Gastrocnemius medialis (tissue), 4 donors: ENCODE results near the gene POLR3H.

ENCODE experiments used
- POLR2A ChIP-seq, 2 donors: fragments of 450-650 bp; IDR thresholded peaks; one replicate each; pipeline ENCODE4 v1.6.1; 2017; ENCODE audit warnings: antibody characterized with exemption in 2 of 2, mild to moderate bottlenecking in 2 of 2, moderate library complexity in 2 of 2
- TF ChIP-seq, protein P1 (sequence below), 5 experiments: fragments of 450-650 bp in 3 of 5; fragments of 200-600 bp in 2 of 5; sonication (generic) in 2 of 5; IDR thresholded peaks in 4 of 5; conservative IDR thresholded peaks in 1 of 5; 1 replicate in 4 of 5; 2 replicates in 1 of 5; pipeline ENCODE4 v1.5.1; 2016 to 2019; ENCODE audit warnings: antibody characterized with exemption in 5 of 5, mild to moderate bottlenecking in 3 of 5, moderate library complexity in 3 of 5

DNA sequence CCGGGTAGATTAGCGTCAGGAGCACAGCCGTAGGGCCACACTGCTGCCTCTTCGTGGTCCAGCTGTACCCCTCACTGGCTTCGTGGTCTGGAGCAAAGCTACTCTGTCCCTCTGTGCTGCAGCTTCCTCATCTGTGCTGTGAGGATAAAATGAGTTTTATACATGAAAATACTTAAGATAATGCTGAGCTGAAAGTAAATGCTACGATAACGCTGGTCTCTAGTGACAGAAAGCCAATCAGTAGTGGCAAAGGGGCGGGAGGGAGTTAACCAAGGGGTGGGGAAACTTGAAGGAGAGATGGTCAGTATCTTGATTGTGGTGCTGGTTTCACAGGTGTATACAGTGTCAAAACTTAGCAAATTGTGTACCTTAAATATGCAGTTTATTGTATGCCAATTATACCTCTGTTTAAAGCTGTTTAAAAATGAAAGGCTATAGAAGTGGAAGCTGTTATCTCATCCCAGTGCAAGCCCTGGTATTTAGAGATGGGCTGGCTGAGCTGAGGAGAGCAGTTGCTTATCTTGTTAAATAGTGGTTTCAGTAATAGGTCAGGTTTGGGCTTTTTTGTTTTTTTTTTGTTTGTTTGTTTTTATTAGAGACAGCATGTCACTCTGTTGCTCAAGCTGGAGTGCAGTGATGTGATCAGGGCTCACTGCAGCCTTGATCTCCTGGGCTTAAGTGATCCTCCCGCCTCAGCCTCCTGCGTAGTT, 38.6 kb downstream of the POLR3H start:
- TF ChIP-seq POLR2A (IDR thresholded peaks at IDR 0.05), result no peak
- TF ChIP-seq, protein P1, sequence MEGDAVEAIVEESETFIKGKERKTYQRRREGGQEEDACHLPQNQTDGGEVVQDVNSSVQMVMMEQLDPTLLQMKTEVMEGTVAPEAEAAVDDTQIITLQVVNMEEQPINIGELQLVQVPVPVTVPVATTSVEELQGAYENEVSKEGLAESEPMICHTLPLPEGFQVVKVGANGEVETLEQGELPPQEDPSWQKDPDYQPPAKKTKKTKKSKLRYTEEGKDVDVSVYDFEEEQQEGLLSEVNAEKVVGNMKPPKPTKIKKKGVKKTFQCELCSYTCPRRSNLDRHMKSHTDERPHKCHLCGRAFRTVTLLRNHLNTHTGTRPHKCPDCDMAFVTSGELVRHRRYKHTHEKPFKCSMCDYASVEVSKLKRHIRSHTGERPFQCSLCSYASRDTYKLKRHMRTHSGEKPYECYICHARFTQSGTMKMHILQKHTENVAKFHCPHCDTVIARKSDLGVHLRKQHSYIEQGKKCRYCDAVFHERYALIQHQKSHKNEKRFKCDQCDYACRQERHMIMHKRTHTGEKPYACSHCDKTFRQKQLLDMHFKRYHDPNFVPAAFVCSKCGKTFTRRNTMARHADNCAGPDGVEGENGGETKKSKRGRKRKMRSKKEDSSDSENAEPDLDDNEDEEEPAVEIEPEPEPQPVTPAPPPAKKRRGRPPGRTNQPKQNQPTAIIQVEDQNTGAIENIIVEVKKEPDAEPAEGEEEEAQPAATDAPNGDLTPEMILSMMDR (IDR thresholded peaks at IDR 0.05 in 4 of 5, conservative IDR thresholded peaks at IDR 0.05 in 1 of 5), result no peak
